Measurements from ENCODE around the gene PEAK1. TPM values are rescaled to one million over a fixed set of nuclear protein-coding genes. Genes with fewer than 3 reads are reported as not detected.

PEAK1 gene
- total RNA-seq, 1 experiment from 2014 or later = 21.2 TPM

DNA sequence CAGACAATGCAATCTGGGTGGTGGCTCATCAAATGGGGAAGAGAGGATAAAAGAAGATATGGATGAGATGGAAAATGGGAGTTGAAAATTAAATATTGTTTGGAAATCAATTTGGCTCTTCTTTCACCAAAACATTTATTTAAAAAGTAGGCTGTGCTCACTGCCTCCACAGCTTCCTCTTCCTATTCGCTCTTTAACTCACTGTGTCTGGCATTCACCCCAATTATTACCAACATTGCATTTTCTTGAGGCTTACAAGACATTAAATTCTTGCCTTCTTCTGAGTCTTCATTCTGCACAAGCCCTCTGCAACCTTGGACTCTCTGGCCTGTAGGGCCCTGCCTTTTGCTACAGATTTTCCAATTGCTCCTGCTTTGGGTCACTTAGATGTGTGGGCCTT lies 296.1 kb downstream of the PEAK1 start:
- H3K79me1 ChIP-seq (ENCODE audit: insufficient read depth, low read depth, low read length, poor library complexity, severe bottlenecking) = no peaks in the 10 kb centered on the region
- Mint-ChIP-seq H3K4me3 (no peak overlapping the region), H3K27ac (no peak overlapping the region; a peak in 1 of 7 replicates), H3K36me3 (ENCODE audit: insufficient read depth in 1 of 3, low read depth in 3 of 3) (peaks cover 0 to 12% (median 0%) of the 10 kb centered on the region in 3 experiments; a peak in 2 of 7 replicates), H3K9me3 (no peaks in the 10 kb centered on the region), H3K27me3 (ENCODE audit: low read depth) (no peaks in the 10 kb centered on the region; the same call in 1 of the 2 replicates), H3K4me1 (peaks cover 29 to 35% of the 10 kb centered on the region in 2 experiments)
- DNase-seq = no peak
- H3K23ac ChIP-seq (ENCODE audit: insufficient read length, low read depth, low read length) = no peak overlapping the region
- H3T11ph ChIP-seq (ENCODE audit: low read length) = no peak overlapping the region
- H3K4me1 ChIP-seq (ENCODE audit: insufficient read depth, low read length) = peaks cover 6% of the 10 kb centered on the region
- no peak overlapping the region for H3K4ac ChIP-seq (ENCODE audit: low read depth, low read length)
- TF ChIP-seq, protein P1, sequence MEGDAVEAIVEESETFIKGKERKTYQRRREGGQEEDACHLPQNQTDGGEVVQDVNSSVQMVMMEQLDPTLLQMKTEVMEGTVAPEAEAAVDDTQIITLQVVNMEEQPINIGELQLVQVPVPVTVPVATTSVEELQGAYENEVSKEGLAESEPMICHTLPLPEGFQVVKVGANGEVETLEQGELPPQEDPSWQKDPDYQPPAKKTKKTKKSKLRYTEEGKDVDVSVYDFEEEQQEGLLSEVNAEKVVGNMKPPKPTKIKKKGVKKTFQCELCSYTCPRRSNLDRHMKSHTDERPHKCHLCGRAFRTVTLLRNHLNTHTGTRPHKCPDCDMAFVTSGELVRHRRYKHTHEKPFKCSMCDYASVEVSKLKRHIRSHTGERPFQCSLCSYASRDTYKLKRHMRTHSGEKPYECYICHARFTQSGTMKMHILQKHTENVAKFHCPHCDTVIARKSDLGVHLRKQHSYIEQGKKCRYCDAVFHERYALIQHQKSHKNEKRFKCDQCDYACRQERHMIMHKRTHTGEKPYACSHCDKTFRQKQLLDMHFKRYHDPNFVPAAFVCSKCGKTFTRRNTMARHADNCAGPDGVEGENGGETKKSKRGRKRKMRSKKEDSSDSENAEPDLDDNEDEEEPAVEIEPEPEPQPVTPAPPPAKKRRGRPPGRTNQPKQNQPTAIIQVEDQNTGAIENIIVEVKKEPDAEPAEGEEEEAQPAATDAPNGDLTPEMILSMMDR (conservative IDR thresholded peaks at IDR 0.05) = no peak
- no peak overlapping the region for H2BK15ac ChIP-seq (ENCODE audit: low read depth, low read length)
- no peak overlapping the region for H2BK20ac ChIP-seq (ENCODE audit: low read depth, low read length, poor library complexity, severe bottlenecking)
- H3K4me2 ChIP-seq (ENCODE audit: insufficient read depth, insufficient read length, low read length) = no peak overlapping the region
- H3K23me2 ChIP-seq (ENCODE audit: insufficient read length, low read depth, low read length, poor library complexity, severe bottlenecking) = no peaks in the 10 kb centered on the region
- H3K27ac ChIP-seq (ENCODE audit: insufficient read length, low read depth, low read length) = no peak overlapping the region
- WGBS (ENCODE audit: extremely low coverage, insufficient read length, low lambda C conversion rate) = no CpG with 5 or more reads among the region's 1 CpG
- no peaks in the 10 kb centered on the region for H3K9me3 ChIP-seq (ENCODE audit: control insufficient read depth, low read depth, low read length)
- H2BK5ac ChIP-seq (ENCODE audit: insufficient read length, low read length) = no peak overlapping the region
- H4K8ac ChIP-seq (replicated peaks; ENCODE audit: insufficient read length, low read depth, low read length) = no peak overlapping the region
- no peak overlapping the region for H2AK5ac ChIP-seq (ENCODE audit: insufficient read length, low read length)
- no peak overlapping the region for H4K91ac ChIP-seq (ENCODE audit: insufficient read length, low read depth, low read length)
- no peak overlapping the region for H3K14ac ChIP-seq (ENCODE audit: insufficient read depth, low read length)
- H3K9ac ChIP-seq (ENCODE audit: extremely low read depth, insufficient read length, low read length) = no peak overlapping the region
- H2BK120ac ChIP-seq (ENCODE audit: low read depth, low read length, poor library complexity, severe bottlenecking) = no peak overlapping the region
- H3K27me3 ChIP-seq (ENCODE audit: insufficient read depth, low read length) = no peaks in the 10 kb centered on the region
- no peak overlapping the region for H4K5ac ChIP-seq (ENCODE audit: insufficient read length, low read depth, low read length)
- no peaks in the 10 kb centered on the region for H4K20me1 ChIP-seq (ENCODE audit: control insufficient read depth, insufficient read depth, insufficient read length)
- H2AFZ ChIP-seq (ENCODE audit: low read length) = no peak overlapping the region
- no peaks in the 10 kb centered on the region for H3K79me2 ChIP-seq (ENCODE audit: insufficient read depth, low read length)
- no peak overlapping the region for H3K56ac ChIP-seq (ENCODE audit: insufficient read length, low read depth, low read length)
- no peak overlapping the region for H3K18ac ChIP-seq (ENCODE audit: insufficient read length, low read depth, low read length)
- no peak overlapping the region for H2BK12ac ChIP-seq (ENCODE audit: insufficient read length, low read depth, low read length)

All from H9 (cell line).